Prostate gland (tissue), 2 donors: ENCODE measurements around the gene ERCC4. TPM values are rescaled to one million over a fixed set of nuclear protein-coding genes. Genes with fewer than 3 reads are reported as not detected.

ENCODE experiments used
- DNase-seq: peaks from one replicate; pipeline ENCODE4 v3.0.0-alpha.2; 2019; ENCODE audit warnings: low spot score
- H3K27ac ChIP-seq, 2 donors: fragments of 200-600 bp; sonication (generic); 2 replicates each; pipeline ENCODE4 v1.5.1; 2017 to 2019
- H3K27me3 ChIP-seq: fragments of 200-600 bp; sonication (generic); replicated peaks from 2 replicates; pipeline ENCODE4 v1.5.1; 2019; ENCODE audit not compliant: insufficient read depth
- H3K36me3 ChIP-seq, 2 donors: fragments of 200-600 bp; sonication (generic); 1 replicate in 1 of 2; 2 replicates in 1 of 2; pipeline versions ENCODE4 v1.5.1 to v1.8.1; 2017 to 2019
- H3K4me1 ChIP-seq: fragments of 200-600 bp; sonication (generic); replicated peaks from 2 replicates; pipeline ENCODE4 v1.5.1; 2019
- H3K4me3 ChIP-seq, 2 donors: fragments of 200-600 bp; sonication (generic); 2 replicates each; pipeline ENCODE4 v1.5.1; 2017 to 2019
- H3K9me3 ChIP-seq: fragments of 200-600 bp; sonication (generic); 2 replicates; pipeline ENCODE4 v1.5.1; 2017
- CTCF ChIP-seq, 4 experiments: fragments of 200-600 bp in 2 of 4; fragments of 450-650 bp in 2 of 4; sonication (generic) in 2 of 4; IDR thresholded peaks; 1 replicate in 3 of 4; 2 replicates in 1 of 4; pipeline ENCODE4 v1.5.1; 2016 to 2019; ENCODE audit warnings: antibody characterized with exemption in 4 of 4, mild to moderate bottlenecking in 2 of 4, moderate library complexity in 2 of 4
- POLR2A ChIP-seq: fragments of 450-650 bp; IDR thresholded peaks from one replicate; pipeline ENCODE4 v1.6.1; 2016; ENCODE audit warnings: antibody characterized with exemption, mild to moderate bottlenecking
- POLR2AphosphoS5 ChIP-seq: sonication (generic); formaldehyde crosslinking; IDR thresholded peaks from one replicate; pipeline ENCODE4 v1.6.1; 2017; ENCODE audit warnings: antibody characterized with exemption
- WGBS: methylation state at CpG from one replicate; pipeline ENCODE4 v1.1.5; 2018; 5-methylcytosine and 5-hydroxymethylcytosine counted together
- intact Hi-C: fragments of 100-400 bp; cut with DNase I; formaldehyde crosslinking; loops from one replicate; pipeline ENCODE4 v1.14.2; 2022
- total RNA-seq, 2 donors: library from RNA; depleted of rRNA; stranded (reverse); fragments of >200 nt; gene quantifications; one replicate each; pipeline ENCODE4 v1.1.0, GENCODE V29; 2016

The ERCC4 gene
- total RNA-seq, 2 donors from 2014 or later: 7.6 to 13.3 TPM

GRCh38 chr16:13921328-13921727 is 1.4 kb downstream of the ERCC4 start:
- no peak overlapping the region for H3K27ac ChIP-seq
- DNase-seq: peak; percentile 20
- peaks cover 7% of the 10 kb centered on the region for H3K4me1 ChIP-seq
- TF ChIP-seq CTCF (IDR thresholded peaks at IDR 0.05): no peak
- no peak for TF ChIP-seq POLR2A
- TF ChIP-seq POLR2AphosphoS5: no peak
- no peaks in the 10 kb centered on the region for H3K36me3 ChIP-seq
- 62% methylated on average over 2 of the region's 2 CpGs for WGBS
- intact Hi-C loops: loop anchor here (5.0 to 10.0 kb wide), 4 partner anchors 153 to 366 kb away; partner anchors contain the start of gene MRTFB
- no peaks in the 10 kb centered on the region for H3K9me3 ChIP-seq
- H3K27me3 ChIP-seq: no peaks in the 10 kb centered on the region
- no peak overlapping the region for H3K4me3 ChIP-seq

- H3K27me3 ChIP-seq: no peaks in the 10 kb centered on the region
- 31% methylated on average over 4 of the region's 4 CpGs for WGBS
- H3K4me3 ChIP-seq: no peak overlapping the region
- H3K36me3 ChIP-seq: no peaks in the 10 kb centered on the region
- DNase-seq: no peak
- H3K4me1 ChIP-seq: peaks cover 7% of the 10 kb centered on the region
- intact Hi-C loops: loop anchor here (2.0 to 10.0 kb wide), 5 partner anchors 151 to 605 kb away; partner anchors contain the start of gene MRTFB
- TF ChIP-seq POLR2A (no peak), POLR2AphosphoS5 (no peak), CTCF (IDR thresholded peaks at IDR 0.05) (peak; percentile 32 to 81 (median 80))
- no peaks in the 10 kb centered on the region for H3K9me3 ChIP-seq
- no peak overlapping the region for H3K27ac ChIP-seq
Observed at GRCh38 chr16:13923703-13924298, 3.8 kb downstream of the ERCC4 start.

GRCh38 chr16:13926464-13926863 is 6.5 kb downstream of the ERCC4 start:
- WGBS: 43% methylated on average over 4 of the region's 4 CpGs
- Histone ChIP-seq H3K36me3 (no peaks in the 10 kb centered on the region), H3K27ac (peak overlapping the region in 1 of 2 donors; percentile 36), H3K27me3 (no peaks in the 10 kb centered on the region), H3K9me3 (no peaks in the 10 kb centered on the region), H3K4me3 (no peak overlapping the region), H3K4me1 (peaks cover under 1% of the 10 kb centered on the region)
- intact Hi-C loops: loop anchor here (10.0 kb wide), 2 partner anchors 148 to 318 kb away; partner anchors contain the start of gene MRTFB
- TF ChIP-seq POLR2AphosphoS5 (peak; percentile 56), CTCF (IDR thresholded peaks at IDR 0.05) (no peak)
- no peak for DNase-seq

GRCh38 chr16:13926891-13927290 is 6.9 kb downstream of the ERCC4 start:
- WGBS: 53% methylated on average over 2 of the region's 2 CpGs
- no peak for TF ChIP-seq POLR2AphosphoS5
- TF ChIP-seq POLR2A: no peak
- no peak for TF ChIP-seq CTCF (IDR thresholded peaks at IDR 0.05)

GRCh38 chr16:13928646-13929045 is 8.7 kb downstream of the ERCC4 start:
- Histone ChIP-seq H3K27ac (no peak overlapping the region), H3K9me3 (no peaks in the 10 kb centered on the region), H3K4me3 (no peak overlapping the region), H3K36me3 (no peaks in the 10 kb centered on the region), H3K4me1 (no peaks in the 10 kb centered on the region), H3K27me3 (no peaks in the 10 kb centered on the region)
- 86% methylated on average over 3 of the region's 3 CpGs for WGBS
- intact Hi-C loops: loop anchor here (10.0 kb wide), 2 partner anchors 146 to 316 kb away; partner anchors contain the start of gene MRTFB
- no peak for DNase-seq
- no peak for TF ChIP-seq CTCF (IDR thresholded peaks at IDR 0.05)
- no peak for TF ChIP-seq POLR2A
- TF ChIP-seq POLR2AphosphoS5: no peak

More at GRCh38 chr16:13926891-13927290, 6.9 kb downstream of the ERCC4 start:
- Histone ChIP-seq H3K27me3 (no peaks in the 10 kb centered on the region), H3K9me3 (no peaks in the 10 kb centered on the region), H3K4me1 (no peaks in the 10 kb centered on the region), H3K36me3 (no peaks in the 10 kb centered on the region), H3K4me3 (no peak overlapping the region), H3K27ac (no peak overlapping the region)
- intact Hi-C loops: loop anchor here (10.0 kb wide), 2 partner anchors 148 to 318 kb away; partner anchors contain the start of gene MRTFB
- DNase-seq: no peak
